Measurements from ENCODE around the gene MAML1.

DNA sequence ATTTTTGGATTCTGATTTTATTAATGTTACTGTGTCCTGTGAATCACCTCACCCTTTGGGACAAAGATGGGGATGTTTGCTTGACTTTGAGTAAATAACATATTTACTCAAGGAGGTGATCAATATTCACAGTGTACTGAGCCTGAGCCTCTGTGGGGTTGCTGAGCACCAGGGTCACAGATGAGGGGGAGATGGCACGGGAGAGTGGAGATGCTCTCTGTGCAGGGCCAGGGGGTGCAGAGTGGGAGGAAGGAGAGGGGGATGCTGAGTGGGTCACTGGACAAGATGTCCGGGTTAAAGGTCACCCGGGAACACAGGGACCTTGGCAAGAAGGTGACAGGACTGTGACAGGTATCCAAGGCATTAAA is 92.1 kb downstream of the MAML1 start:
- TF ChIP-seq, protein P1, sequence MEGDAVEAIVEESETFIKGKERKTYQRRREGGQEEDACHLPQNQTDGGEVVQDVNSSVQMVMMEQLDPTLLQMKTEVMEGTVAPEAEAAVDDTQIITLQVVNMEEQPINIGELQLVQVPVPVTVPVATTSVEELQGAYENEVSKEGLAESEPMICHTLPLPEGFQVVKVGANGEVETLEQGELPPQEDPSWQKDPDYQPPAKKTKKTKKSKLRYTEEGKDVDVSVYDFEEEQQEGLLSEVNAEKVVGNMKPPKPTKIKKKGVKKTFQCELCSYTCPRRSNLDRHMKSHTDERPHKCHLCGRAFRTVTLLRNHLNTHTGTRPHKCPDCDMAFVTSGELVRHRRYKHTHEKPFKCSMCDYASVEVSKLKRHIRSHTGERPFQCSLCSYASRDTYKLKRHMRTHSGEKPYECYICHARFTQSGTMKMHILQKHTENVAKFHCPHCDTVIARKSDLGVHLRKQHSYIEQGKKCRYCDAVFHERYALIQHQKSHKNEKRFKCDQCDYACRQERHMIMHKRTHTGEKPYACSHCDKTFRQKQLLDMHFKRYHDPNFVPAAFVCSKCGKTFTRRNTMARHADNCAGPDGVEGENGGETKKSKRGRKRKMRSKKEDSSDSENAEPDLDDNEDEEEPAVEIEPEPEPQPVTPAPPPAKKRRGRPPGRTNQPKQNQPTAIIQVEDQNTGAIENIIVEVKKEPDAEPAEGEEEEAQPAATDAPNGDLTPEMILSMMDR (conservative IDR thresholded peaks at IDR 0.05; ENCODE audit: low read depth in 2 of 2) = no peak
- TF ChIP-seq POLR2AphosphoS5 (IDR thresholded peaks at IDR 0.05; ENCODE audit: low read depth) = no peak

All from GM23338 (cell line).